ENCODE measurements around the gene RIMBP2.

The RIMBP2 gene

GRCh38 chr12:130460611-130461446, 255.3 kb downstream of the RIMBP2 start:
- Histone ChIP-seq H3K4me3 (ENCODE audit: low read depth in 1 of 2, low read length in 2 of 2) (no peak overlapping the region), H3K36me3 (ENCODE audit: insufficient read depth, low read length) (no peaks in the 10 kb centered on the region), H3K4me1 (ENCODE audit: insufficient read depth, low read length) (no peaks in the 10 kb centered on the region), H3K9me3 (ENCODE audit: low read length) (no peaks in the 10 kb centered on the region), H3K9ac (ENCODE audit: low read length) (no peak overlapping the region), H3K27ac (ENCODE audit: low read depth, low read length) (no peak overlapping the region), H3K27me3 (ENCODE audit: control insufficient read depth in 1 of 2, insufficient read depth in 2 of 2, low read length in 2 of 2) (no peaks in the 10 kb centered on the region)

- Histone ChIP-seq H3K9me3 (ENCODE audit: low read length) (no peaks in the 10 kb centered on the region), H3K4me1 (ENCODE audit: insufficient read depth, low read length) (no peaks in the 10 kb centered on the region), H3K36me3 (ENCODE audit: insufficient read depth, low read length) (no peaks in the 10 kb centered on the region), H3K27ac (ENCODE audit: low read depth, low read length) (no peak overlapping the region), H3K27me3 (ENCODE audit: control insufficient read depth in 1 of 2, insufficient read depth in 2 of 2, low read length in 2 of 2) (no peaks in the 10 kb centered on the region), H3K4me3 (ENCODE audit: low read depth in 1 of 2, low read length in 2 of 2) (no peak overlapping the region), H3K9ac (ENCODE audit: low read length) (no peak overlapping the region)
These were observed 256.2 kb downstream of the RIMBP2 start for GRCh38 chr12:130459916-130460315.

DNA sequence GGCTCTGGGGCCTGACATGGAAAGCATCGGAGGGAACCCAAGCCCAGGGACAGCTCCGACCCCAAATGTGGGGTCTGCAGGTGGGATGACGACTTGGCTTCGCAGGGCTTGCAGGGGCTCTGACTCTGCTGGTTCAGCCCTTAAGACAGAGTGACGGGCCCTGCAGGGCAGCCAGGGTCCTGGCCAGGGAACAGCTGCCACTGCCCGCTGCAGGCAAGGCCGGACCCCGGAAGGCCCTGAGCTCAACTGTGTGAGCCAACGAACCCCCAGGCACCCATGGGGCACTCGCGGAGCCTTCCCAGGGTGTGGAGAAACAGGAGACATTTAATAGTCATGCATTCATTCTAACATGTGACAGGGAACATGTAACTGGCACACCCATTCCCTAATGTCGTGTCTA, 257.8 kb downstream of the RIMBP2 start:
- Histone ChIP-seq H3K27me3 (ENCODE audit: control insufficient read depth in 1 of 2, insufficient read depth in 2 of 2, low read length in 2 of 2) (no peaks in the 10 kb centered on the region), H3K27ac (ENCODE audit: low read depth, low read length) (no peak overlapping the region), H3K36me3 (ENCODE audit: insufficient read depth, low read length) (no peaks in the 10 kb centered on the region), H3K4me1 (ENCODE audit: insufficient read depth, low read length) (no peaks in the 10 kb centered on the region), H3K9me3 (ENCODE audit: low read length) (no peaks in the 10 kb centered on the region), H3K9ac (ENCODE audit: low read length) (no peak overlapping the region), H3K4me3 (ENCODE audit: low read depth in 1 of 2, low read length in 2 of 2) (no peak overlapping the region)

DNA sequence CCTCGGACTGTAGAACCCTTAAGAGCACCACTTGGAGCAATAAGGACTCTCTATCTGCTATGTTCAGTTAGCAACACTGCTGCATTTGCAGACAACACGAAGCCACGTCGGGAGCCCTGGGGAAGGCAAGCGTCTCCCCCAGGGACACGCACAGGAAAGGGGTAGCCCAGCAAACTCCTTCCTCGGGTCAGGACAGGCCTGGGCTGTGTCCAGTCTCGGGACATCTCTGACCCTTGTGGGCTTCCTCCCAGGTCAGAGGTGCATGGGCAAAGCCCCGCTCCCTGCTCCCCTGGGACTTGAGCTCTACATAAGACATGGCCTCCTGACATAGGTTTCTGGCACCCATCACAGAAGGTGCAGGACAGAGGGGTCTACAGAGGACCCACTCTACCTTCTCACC, 258.9 kb downstream of the RIMBP2 start:
- no peaks in the 10 kb centered on the region for H3K36me3 ChIP-seq (ENCODE audit: insufficient read depth, low read length)
- no peaks in the 10 kb centered on the region for H3K27me3 ChIP-seq (ENCODE audit: control insufficient read depth in 1 of 2, insufficient read depth in 2 of 2, low read length in 2 of 2)
- no peak overlapping the region for H3K27ac ChIP-seq (ENCODE audit: low read depth, low read length)
- H3K4me3 ChIP-seq (ENCODE audit: low read depth in 1 of 2, low read length in 2 of 2), result no peak overlapping the region
- H3K9ac ChIP-seq (ENCODE audit: low read length), result no peak overlapping the region
- H3K4me1 ChIP-seq (ENCODE audit: insufficient read depth, low read length), result no peaks in the 10 kb centered on the region
- no peaks in the 10 kb centered on the region for H3K9me3 ChIP-seq (ENCODE audit: low read length)

- Histone ChIP-seq H3K27me3 (ENCODE audit: control insufficient read depth in 1 of 2, insufficient read depth in 2 of 2, low read length in 2 of 2) (no peaks in the 10 kb centered on the region), H3K4me1 (ENCODE audit: insufficient read depth, low read length) (no peaks in the 10 kb centered on the region), H3K4me3 (ENCODE audit: low read depth in 1 of 2, low read length in 2 of 2) (no peak overlapping the region), H3K36me3 (ENCODE audit: insufficient read depth, low read length) (no peaks in the 10 kb centered on the region), H3K9me3 (ENCODE audit: low read length) (no peaks in the 10 kb centered on the region), H3K27ac (ENCODE audit: low read depth, low read length) (no peak overlapping the region), H3K9ac (ENCODE audit: low read length) (no peak overlapping the region)
These were observed 259.5 kb downstream of the RIMBP2 start for GRCh38 chr12:130456375-130457199.

DNA sequence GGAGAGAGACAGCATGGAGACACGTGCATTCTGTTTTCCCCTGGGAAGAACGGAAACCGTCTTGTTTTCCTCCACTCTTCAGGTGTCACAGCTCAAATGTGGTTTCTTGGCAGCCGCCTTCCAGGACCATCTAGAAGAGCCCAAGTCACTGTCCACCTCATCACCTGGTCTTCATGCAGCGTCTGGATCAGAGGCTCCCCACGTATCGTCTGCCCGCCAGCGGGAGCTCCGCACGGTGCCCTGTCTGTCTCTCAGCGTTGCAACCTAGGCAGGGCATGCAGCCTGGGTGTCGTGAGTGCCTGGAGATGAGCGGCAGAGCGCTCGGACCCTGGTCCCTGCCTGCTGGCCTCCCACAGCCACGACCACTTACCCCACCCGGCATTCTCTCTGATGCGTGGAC, 260.9 kb downstream of the RIMBP2 start:
- no peak overlapping the region for H3K4me3 ChIP-seq (ENCODE audit: low read depth in 1 of 2, low read length in 2 of 2)
- no peaks in the 10 kb centered on the region for H3K4me1 ChIP-seq (ENCODE audit: insufficient read depth, low read length)
- H3K27me3 ChIP-seq (ENCODE audit: control insufficient read depth in 1 of 2, insufficient read depth in 2 of 2, low read length in 2 of 2), result no peaks in the 10 kb centered on the region
- no peaks in the 10 kb centered on the region for H3K36me3 ChIP-seq (ENCODE audit: insufficient read depth, low read length)
- H3K27ac ChIP-seq (ENCODE audit: low read depth, low read length), result no peak overlapping the region
- no peak overlapping the region for H3K9ac ChIP-seq (ENCODE audit: low read length)
- no peaks in the 10 kb centered on the region for H3K9me3 ChIP-seq (ENCODE audit: low read length)

GRCh38 chr12:130454296-130454695, 261.8 kb downstream of the RIMBP2 start:
- Histone ChIP-seq H3K36me3 (ENCODE audit: insufficient read depth, low read length) (no peaks in the 10 kb centered on the region), H3K27ac (ENCODE audit: low read depth, low read length) (no peak overlapping the region), H3K9ac (ENCODE audit: low read length) (no peak overlapping the region), H3K9me3 (ENCODE audit: low read length) (no peaks in the 10 kb centered on the region), H3K4me1 (ENCODE audit: insufficient read depth, low read length) (no peaks in the 10 kb centered on the region), H3K27me3 (ENCODE audit: control insufficient read depth in 1 of 2, insufficient read depth in 2 of 2, low read length in 2 of 2) (no peaks in the 10 kb centered on the region), H3K4me3 (ENCODE audit: low read depth in 1 of 2, low read length in 2 of 2) (no peak overlapping the region)

DNA sequence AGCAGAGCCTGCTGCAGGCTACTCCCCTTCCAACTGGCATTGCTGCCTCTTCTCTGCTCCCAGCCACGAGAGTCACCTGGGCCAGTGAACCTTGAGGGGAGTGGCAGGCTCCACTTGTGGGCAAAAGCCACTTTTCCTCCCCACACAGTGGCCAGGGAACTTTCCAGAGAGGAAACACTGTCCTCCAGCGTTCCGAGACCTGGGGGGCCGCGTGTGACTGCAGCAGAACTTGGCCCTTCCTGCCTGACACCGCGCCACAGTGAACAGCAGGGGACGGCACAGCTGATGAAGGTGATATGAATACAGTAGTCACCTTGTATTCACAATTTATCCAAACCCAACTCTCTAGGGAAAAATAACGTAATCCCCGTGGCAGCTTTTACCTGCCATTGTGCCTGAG, 263.6 kb downstream of the RIMBP2 start:
- no peaks in the 10 kb centered on the region for H3K9me3 ChIP-seq (ENCODE audit: low read length)
- H3K27me3 ChIP-seq (ENCODE audit: control insufficient read depth in 1 of 2, insufficient read depth in 2 of 2, low read length in 2 of 2), result no peaks in the 10 kb centered on the region
- no peaks in the 10 kb centered on the region for H3K4me1 ChIP-seq (ENCODE audit: insufficient read depth, low read length)
- no peak overlapping the region for H3K4me3 ChIP-seq (ENCODE audit: low read depth in 1 of 2, low read length in 2 of 2)
- no peak overlapping the region for H3K27ac ChIP-seq (ENCODE audit: low read depth, low read length)
- H3K36me3 ChIP-seq (ENCODE audit: insufficient read depth, low read length), result no peaks in the 10 kb centered on the region
- H3K9ac ChIP-seq (ENCODE audit: low read length), result no peak overlapping the region

DNA sequence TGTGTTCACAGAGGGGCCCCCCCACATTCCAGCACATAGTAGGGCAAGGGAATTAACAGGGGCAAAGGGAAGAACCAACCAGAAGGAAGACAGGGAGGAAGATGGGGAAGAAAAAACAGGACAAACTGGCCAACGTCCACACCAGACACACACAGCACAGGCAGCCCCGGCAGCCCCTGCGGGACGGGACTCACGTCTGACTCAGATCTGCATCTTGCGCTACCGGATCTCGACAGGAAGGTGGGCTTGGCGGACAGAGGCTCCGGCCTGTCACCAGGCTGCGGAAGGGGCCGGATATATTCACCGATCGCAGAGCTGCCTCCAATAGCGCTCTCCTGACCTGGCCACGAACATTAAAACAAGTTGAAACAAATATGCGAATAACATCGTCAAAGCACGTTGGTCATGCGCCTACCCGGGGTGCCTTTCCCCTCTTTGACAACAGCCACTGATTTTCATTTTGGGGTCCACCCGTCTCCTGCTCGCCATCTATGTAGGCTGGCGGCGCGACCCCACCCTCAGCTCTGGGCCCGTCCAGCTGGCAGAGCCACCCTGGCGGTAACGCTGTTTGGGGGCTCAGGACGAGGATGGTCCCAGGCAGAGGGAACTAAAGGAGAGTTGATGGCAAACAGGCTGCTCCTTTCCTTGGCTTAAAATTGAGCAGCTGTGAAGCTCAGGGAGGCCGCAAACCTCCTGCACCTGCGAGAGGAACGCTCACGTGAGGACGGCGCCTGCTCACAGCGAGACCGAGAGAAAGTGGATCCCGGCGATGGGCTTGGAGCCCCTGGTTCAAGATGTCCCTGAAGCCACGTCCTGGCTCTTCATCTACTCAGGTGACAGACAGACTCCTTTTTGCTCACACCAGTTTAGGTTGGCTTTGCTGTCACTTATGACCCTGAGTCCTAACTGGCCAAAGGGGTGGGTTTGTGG, 264.8 kb downstream of the RIMBP2 start:
- Histone ChIP-seq H3K9me3 (ENCODE audit: low read length) (no peaks in the 10 kb centered on the region), H3K36me3 (ENCODE audit: insufficient read depth, low read length) (no peaks in the 10 kb centered on the region), H3K27me3 (ENCODE audit: control insufficient read depth in 1 of 2, insufficient read depth in 2 of 2, low read length in 2 of 2) (no peaks in the 10 kb centered on the region), H3K4me3 (ENCODE audit: low read depth in 1 of 2, low read length in 2 of 2) (no peak overlapping the region), H3K9ac (ENCODE audit: low read length) (no peak overlapping the region), H3K27ac (ENCODE audit: low read depth, low read length) (no peak overlapping the region), H3K4me1 (ENCODE audit: insufficient read depth, low read length) (no peaks in the 10 kb centered on the region)

DNA sequence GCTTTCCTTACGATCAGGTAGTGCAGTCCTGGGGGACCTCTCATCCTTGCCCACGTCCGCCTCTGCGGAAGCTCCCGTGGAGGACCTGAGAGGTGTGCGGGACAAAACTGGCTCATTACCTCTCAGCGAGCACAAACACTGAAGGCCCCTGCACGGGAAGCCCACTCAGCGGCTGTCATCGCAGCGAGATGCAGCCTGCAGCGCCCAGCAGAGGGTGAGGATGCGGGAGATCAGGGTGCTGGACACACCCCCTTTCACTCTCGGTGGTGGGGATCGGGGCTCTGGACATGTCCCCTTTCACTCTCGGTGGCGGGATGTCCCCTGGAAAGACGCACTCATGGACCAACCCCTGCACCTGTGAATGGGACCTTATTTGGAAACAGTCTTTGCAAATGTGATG, 266.8 kb downstream of the RIMBP2 start:
- Histone ChIP-seq H3K36me3 (ENCODE audit: insufficient read depth, low read length) (no peaks in the 10 kb centered on the region), H3K27me3 (ENCODE audit: control insufficient read depth in 1 of 2, insufficient read depth in 2 of 2, low read length in 2 of 2) (no peaks in the 10 kb centered on the region), H3K9ac (ENCODE audit: low read length) (no peak overlapping the region), H3K4me3 (ENCODE audit: low read depth in 1 of 2, low read length in 2 of 2) (no peak overlapping the region), H3K9me3 (ENCODE audit: low read length) (no peaks in the 10 kb centered on the region), H3K27ac (ENCODE audit: low read depth, low read length) (no peak overlapping the region), H3K4me1 (ENCODE audit: insufficient read depth, low read length) (no peaks in the 10 kb centered on the region)

Measured in muscle layer of colon (tissue), 2 donors.